HepG2 (cell line): ENCODE results near the gene REEP3. TPM values are rescaled to one million over a fixed set of nuclear protein-coding genes. Genes with fewer than 3 reads are reported as not detected.

Experiments
- CENPT ChIP-seq: sonication (generic); formaldehyde crosslinking; IDR thresholded peaks from 2 replicates; pipeline ENCODE4 v1.8.0; 2022; ENCODE audit warnings: low read depth, mild to moderate bottlenecking, moderate library complexity, missing genetic modification reagents
- CREM ChIP-seq, 2 experiments: sonication (generic) in 1 of 2; formaldehyde crosslinking in 1 of 2; IDR thresholded peaks; 2 replicates each; pipeline versions ENCODE4 v1.4.0 to v1.6.1; 2016 to 2020; ENCODE audit warnings: antibody characterized with exemption in 1 of 2, mild to moderate bottlenecking in 1 of 2, missing genetic modification reagents in 1 of 2
- ELF4 ChIP-seq: sonication (generic); formaldehyde crosslinking; IDR thresholded peaks from 2 replicates; pipeline ENCODE4 v1.5.0; 2020; ENCODE audit warnings: missing genetic modification reagents, mild to moderate bottlenecking, moderate library complexity, borderline replicate concordance
- ERF ChIP-seq: IDR thresholded peaks from 2 replicates; pipeline ENCODE4 v1.6.1; 2018; ENCODE audit warnings: missing biosample characterization, missing genetic modification reagents
- GATA4 ChIP-seq: sonication (generic); IDR thresholded peaks from 2 replicates; pipeline ENCODE4 v1.6.1; 2016; ENCODE audit warnings: antibody characterized with exemption, low read depth, borderline replicate concordance
- KAT7 ChIP-seq: IDR thresholded peaks from 2 replicates; pipeline ENCODE4 v1.6.1; 2018; ENCODE audit warnings: borderline replicate concordance, missing compliant biosample characterization
- KDM3A ChIP-seq: IDR thresholded peaks from 2 replicates; pipeline ENCODE4 v1.6.1; 2018; ENCODE audit warnings: low read depth, missing compliant biosample characterization
- PPARG ChIP-seq: conservative IDR thresholded peaks from 2 replicates; pipeline ENCODE4 v1.6.1; 2016; ENCODE audit warnings: missing biosample characterization, missing genetic modification reagents
- RFX5 ChIP-seq: IDR thresholded peaks from 2 replicates; pipeline ENCODE4 v1.6.1; 2011; ENCODE audit warnings: low read depth, low read length, improper control_type of control experiment
- SIX1 ChIP-seq: sonication (generic); formaldehyde crosslinking; IDR thresholded peaks from 2 replicates; pipeline ENCODE4 v1.4.0; 2020; ENCODE audit warnings: missing genetic modification reagents, borderline replicate concordance
- ZNF563 ChIP-seq: sonication (generic); formaldehyde crosslinking; IDR thresholded peaks from 2 replicates; pipeline ENCODE4 v1.8.0; 2022; ENCODE audit warnings: mild to moderate bottlenecking, moderate library complexity, missing genetic modification reagents
- ZNF777 ChIP-seq: sonication (generic); formaldehyde crosslinking; IDR thresholded peaks from 2 replicates; pipeline ENCODE4 v1.4.0; 2020; ENCODE audit warnings: missing genetic modification reagents
- ZSCAN31 ChIP-seq: sonication (generic); formaldehyde crosslinking; IDR thresholded peaks from 2 replicates; pipeline ENCODE4 v1.5.0; 2020; ENCODE audit warnings: low read depth, mild to moderate bottlenecking, missing genetic modification reagents
- polyA plus RNA-seq, 8 experiments: library from polyadenylated mRNA; depleted of rRNA in 3 of 8; stranded (reverse) in 7 of 8; unstranded in 1 of 8; fragments of >200 nt; fragmentation: Illumina TruSeq in 4 of 8; extraction: Trizol in 4 of 8; gene quantifications; 2 replicates each; pipeline versions ENCODE4 v1.2.1 to v1.2.3, GENCODE V29; 2011 to 2016; ENCODE audit warnings: low read depth in 4 of 8, missing spikeins in 1 of 8, mixed read lengths in 1 of 8; ENCODE audit not compliant: insufficient read depth in 1 of 8
- total RNA-seq, 5 experiments: library from RNA; depleted of rRNA; stranded (reverse); fragments of >200 nt; fragmentation: Illumina TruSeq; extraction: Trizol; gene quantifications; 2 replicates each; pipeline ENCODE4 v1.2.3, GENCODE V29; 2016; ENCODE audit warnings: low read depth in 1 of 5
- TF ChIP-seq, protein P1 (sequence below): sonication (generic); formaldehyde crosslinking; IDR thresholded peaks from 2 replicates; pipeline ENCODE4 v1.5.1; 2020; ENCODE audit warnings: missing genetic modification reagents, mild to moderate bottlenecking, borderline replicate concordance
- TF ChIP-seq, protein P2 (sequence below): sonication (generic); formaldehyde crosslinking; IDR thresholded peaks from 2 replicates; pipeline ENCODE4 v1.9.0; 2022; ENCODE audit warnings: low read depth, missing genetic modification reagents
- TF ChIP-seq, protein P3 (sequence below): sonication (generic); formaldehyde crosslinking; conservative IDR thresholded peaks from 2 replicates; pipeline ENCODE4 v1.5.0; 2020; ENCODE audit warnings: missing genetic modification reagents
- TF ChIP-seq, protein P4 (sequence below): sonication (generic); formaldehyde crosslinking; IDR thresholded peaks from 2 replicates; pipeline ENCODE4 v1.5.0; 2020; ENCODE audit warnings: missing genetic modification reagents

The REEP3 gene
- total and polyA plus RNA-seq, 2 of the 13 experiments (the other 11 are each of a cell fraction or from before 2014, with no cell fraction given) = 7.1 to 31.4 TPM

DNA sequence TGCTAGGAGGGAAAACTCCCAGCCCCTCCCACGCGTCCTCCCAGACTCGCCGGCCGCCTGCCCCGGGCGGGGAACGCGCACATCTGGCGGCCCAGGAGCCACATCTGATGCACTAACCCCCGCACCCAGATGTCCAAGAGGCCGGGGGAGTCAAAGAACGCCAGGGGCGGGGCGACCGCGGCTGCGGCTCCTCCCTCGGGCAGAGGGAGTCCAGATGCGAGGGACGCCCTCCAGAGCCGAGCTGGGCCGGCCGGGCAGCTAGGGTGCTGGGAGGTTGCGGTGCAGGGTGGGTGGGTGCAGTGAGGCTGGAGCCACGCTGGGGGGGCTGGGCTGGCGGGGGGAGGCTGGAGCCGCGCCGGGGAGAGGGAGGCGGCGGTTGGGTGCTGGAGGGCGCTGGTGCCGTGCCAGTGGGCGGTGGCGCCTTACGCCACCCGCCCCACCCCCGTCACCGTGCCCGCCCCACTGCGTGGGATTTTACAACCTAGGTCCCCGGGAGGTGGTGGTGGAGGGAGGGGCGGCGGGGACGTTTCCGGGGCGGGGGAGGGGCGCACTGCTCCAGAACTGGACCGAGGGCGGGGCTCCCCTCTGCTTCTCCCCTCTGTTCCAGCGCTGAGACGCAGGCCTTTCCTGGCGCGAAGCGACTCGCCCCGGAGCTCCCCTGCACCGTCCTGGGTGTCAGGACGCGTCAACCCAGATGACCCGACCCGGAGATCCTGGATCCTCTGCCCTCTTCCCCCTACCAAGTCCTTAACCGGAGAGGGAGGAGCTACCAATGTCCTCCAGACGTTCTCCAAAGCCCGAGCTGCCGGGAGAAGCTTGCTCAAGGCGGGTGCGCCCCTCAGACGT lies 109.1 kb downstream of the REEP3 start (continued):
- TF ChIP-seq, protein P1, sequence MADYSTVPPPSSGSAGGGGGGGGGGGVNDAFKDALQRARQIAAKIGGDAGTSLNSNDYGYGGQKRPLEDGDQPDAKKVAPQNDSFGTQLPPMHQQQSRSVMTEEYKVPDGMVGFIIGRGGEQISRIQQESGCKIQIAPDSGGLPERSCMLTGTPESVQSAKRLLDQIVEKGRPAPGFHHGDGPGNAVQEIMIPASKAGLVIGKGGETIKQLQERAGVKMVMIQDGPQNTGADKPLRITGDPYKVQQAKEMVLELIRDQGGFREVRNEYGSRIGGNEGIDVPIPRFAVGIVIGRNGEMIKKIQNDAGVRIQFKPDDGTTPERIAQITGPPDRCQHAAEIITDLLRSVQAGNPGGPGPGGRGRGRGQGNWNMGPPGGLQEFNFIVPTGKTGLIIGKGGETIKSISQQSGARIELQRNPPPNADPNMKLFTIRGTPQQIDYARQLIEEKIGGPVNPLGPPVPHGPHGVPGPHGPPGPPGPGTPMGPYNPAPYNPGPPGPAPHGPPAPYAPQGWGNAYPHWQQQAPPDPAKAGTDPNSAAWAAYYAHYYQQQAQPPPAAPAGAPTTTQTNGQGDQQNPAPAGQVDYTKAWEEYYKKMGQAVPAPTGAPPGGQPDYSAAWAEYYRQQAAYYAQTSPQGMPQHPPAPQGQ = no peak
- TF ChIP-seq SIX1 (CRISPR knock-in tag) (no peak), ELF4 (CRISPR knock-in tag) (no peak), KDM3A (CRISPR knock-in tag) (no peak), ZNF563 (no peak), GATA4 (no peak), ZSCAN31 (no peak), CREM (IDR thresholded peaks at IDR 0.05) (no peak), CREM (CRISPR knock-in tag; IDR thresholded peaks at IDR 0.05) (no peak), PPARG (no peak), CENPT (CRISPR knock-in tag) (no peak), ZNF777 (peak; percentile 79), ERF (CRISPR knock-in tag) (no peak), KAT7 (CRISPR knock-in tag) (no peak), RFX5 (no peak)
- TF ChIP-seq, protein P2, sequence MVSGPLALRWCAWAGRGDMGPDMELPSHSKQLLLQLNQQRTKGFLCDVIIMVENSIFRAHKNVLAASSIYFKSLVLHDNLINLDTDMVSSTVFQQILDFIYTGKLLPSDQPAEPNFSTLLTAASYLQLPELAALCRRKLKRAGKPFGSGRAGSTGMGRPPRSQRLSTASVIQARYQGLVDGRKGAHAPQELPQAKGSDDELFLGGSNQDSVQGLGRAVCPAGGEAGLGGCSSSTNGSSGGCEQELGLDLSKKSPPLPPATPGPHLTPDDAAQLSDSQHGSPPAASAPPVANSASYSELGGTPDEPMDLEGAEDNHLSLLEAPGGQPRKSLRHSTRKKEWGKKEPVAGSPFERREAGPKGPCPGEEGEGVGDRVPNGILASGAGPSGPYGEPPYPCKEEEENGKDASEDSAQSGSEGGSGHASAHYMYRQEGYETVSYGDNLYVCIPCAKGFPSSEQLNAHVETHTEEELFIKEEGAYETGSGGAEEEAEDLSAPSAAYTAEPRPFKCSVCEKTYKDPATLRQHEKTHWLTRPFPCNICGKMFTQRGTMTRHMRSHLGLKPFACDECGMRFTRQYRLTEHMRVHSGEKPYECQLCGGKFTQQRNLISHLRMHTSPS (CRISPR knock-in tag) = no peak
- TF ChIP-seq, protein P3, sequence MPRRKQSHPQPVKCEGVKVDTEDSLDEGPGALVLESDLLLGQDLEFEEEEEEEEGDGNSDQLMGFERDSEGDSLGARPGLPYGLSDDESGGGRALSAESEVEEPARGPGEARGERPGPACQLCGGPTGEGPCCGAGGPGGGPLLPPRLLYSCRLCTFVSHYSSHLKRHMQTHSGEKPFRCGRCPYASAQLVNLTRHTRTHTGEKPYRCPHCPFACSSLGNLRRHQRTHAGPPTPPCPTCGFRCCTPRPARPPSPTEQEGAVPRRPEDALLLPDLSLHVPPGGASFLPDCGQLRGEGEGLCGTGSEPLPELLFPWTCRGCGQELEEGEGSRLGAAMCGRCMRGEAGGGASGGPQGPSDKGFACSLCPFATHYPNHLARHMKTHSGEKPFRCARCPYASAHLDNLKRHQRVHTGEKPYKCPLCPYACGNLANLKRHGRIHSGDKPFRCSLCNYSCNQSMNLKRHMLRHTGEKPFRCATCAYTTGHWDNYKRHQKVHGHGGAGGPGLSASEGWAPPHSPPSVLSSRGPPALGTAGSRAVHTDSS = no peak
- TF ChIP-seq, protein P4, sequence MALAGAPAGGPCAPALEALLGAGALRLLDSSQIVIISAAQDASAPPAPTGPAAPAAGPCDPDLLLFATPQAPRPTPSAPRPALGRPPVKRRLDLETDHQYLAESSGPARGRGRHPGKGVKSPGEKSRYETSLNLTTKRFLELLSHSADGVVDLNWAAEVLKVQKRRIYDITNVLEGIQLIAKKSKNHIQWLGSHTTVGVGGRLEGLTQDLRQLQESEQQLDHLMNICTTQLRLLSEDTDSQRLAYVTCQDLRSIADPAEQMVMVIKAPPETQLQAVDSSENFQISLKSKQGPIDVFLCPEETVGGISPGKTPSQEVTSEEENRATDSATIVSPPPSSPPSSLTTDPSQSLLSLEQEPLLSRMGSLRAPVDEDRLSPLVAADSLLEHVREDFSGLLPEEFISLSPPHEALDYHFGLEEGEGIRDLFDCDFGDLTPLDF (CRISPR knock-in tag) = no peak; the same call in 1 of the 2 replicates
